ENCODE data around the gene ITGB3. TPM values are rescaled to one million over a fixed set of nuclear protein-coding genes. Genes with fewer than 3 reads are reported as not detected.

The ITGB3 gene
- total and polyA plus RNA-seq, 10 of the 15 experiments (the other 5 are each of a cell fraction or from before 2014, with no cell fraction given): 0.69 to 22.8 (median 13.6) TPM

DNA sequence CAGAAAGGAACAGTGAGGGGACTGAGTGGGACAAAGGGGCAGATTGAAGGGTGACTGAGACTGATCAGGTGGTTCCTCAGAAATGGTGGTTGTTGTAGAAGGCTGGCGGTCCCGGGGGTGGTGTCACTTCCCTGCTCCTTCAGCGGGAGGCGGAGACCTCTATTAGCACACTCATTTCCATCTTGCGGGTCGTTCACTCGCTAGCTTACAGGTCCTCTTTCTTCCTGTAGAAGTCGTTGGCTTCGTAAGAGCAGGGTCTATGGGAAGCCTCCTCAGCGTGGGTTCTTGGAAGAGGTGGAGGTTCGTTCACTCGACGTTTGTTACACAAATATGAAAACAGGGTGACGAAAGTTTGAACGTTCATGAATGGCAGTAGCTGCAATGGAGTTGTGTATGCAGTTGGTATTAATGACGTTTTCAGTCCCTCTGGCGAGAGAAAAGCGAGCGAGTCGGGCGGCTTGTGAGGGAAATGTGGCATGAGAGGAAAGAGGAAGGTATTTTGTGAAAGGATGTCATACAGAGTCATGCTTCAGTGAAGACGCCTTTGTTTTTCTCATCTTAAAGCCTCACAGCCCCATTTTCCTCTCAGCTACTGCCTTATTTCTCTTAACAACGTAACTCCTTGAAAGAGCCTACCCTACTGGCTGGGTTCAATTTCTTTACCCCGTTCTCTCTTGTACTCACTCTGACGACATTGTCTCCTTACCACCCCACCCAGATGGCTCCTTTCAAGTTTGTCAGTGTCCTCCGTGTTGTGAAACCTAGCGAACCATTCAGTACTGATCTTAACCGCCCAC lies 70.8 kb downstream of the ITGB3 start:
- in situ Hi-C loops (cut with MboI): loop anchor here (10.0 kb wide), 1 partner anchor 290 kb away; no protein-coding TSS in a partner anchor
- TF ChIP-seq, protein P1, sequence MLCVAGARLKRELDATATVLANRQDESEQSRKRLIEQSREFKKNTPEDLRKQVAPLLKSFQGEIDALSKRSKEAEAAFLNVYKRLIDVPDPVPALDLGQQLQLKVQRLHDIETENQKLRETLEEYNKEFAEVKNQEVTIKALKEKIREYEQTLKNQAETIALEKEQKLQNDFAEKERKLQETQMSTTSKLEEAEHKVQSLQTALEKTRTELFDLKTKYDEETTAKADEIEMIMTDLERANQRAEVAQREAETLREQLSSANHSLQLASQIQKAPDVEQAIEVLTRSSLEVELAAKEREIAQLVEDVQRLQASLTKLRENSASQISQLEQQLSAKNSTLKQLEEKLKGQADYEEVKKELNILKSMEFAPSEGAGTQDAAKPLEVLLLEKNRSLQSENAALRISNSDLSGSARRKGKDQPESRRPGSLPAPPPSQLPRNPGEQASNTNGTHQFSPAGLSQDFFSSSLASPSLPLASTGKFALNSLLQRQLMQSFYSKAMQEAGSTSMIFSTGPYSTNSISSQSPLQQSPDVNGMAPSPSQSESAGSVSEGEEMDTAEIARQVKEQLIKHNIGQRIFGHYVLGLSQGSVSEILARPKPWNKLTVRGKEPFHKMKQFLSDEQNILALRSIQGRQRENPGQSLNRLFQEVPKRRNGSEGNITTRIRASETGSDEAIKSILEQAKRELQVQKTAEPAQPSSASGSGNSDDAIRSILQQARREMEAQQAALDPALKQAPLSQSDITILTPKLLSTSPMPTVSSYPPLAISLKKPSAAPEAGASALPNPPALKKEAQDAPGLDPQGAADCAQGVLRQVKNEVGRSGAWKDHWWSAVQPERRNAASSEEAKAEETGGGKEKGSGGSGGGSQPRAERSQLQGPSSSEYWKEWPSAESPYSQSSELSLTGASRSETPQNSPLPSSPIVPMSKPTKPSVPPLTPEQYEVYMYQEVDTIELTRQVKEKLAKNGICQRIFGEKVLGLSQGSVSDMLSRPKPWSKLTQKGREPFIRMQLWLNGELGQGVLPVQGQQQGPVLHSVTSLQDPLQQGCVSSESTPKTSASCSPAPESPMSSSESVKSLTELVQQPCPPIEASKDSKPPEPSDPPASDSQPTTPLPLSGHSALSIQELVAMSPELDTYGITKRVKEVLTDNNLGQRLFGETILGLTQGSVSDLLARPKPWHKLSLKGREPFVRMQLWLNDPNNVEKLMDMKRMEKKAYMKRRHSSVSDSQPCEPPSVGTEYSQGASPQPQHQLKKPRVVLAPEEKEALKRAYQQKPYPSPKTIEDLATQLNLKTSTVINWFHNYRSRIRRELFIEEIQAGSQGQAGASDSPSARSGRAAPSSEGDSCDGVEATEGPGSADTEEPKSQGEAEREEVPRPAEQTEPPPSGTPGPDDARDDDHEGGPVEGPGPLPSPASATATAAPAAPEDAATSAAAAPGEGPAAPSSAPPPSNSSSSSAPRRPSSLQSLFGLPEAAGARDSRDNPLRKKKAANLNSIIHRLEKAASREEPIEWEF (IDR thresholded peaks at IDR 0.05; ENCODE audit: insufficient replicate concordance, low read depth, low read length): no peak
- TF ChIP-seq ZZZ3 (IDR thresholded peaks at IDR 0.05; ENCODE audit: control insufficient read depth, insufficient read length, low read depth) (no peak), NFIC (IDR thresholded peaks at IDR 0.05; ENCODE audit: low read depth, low read length) (0 out of 2 replicates have a peak, but pooled peaks have one; percentile 34), MYC (IDR thresholded peaks at IDR 0.05; ENCODE audit: insufficient read depth, insufficient read length, insufficient replicate concordance, low read length, severe bottlenecking) (no peak), TAF1 (IDR thresholded peaks at IDR 0.05; ENCODE audit: borderline replicate concordance, low read depth, low read length) (peak; percentile 27; the same call in 1 of the 2 replicates), MYB (IDR thresholded peaks at IDR 0.05; ENCODE audit: borderline replicate concordance, low read depth, low read length) (no peak), MTA2 (IDR thresholded peaks at IDR 0.05; ENCODE audit: low read depth) (peak; percentile 39; the same call in 1 of the 2 replicates), TCF7 (IDR thresholded peaks at IDR 0.05; ENCODE audit: borderline replicate concordance) (0 out of 2 replicates have a peak, but pooled peaks have one; percentile 7), POLR2A (IDR thresholded peaks at IDR 0.05; ENCODE audit: low read depth, low read length) (no peak)
- TF ChIP-seq, protein P2, sequence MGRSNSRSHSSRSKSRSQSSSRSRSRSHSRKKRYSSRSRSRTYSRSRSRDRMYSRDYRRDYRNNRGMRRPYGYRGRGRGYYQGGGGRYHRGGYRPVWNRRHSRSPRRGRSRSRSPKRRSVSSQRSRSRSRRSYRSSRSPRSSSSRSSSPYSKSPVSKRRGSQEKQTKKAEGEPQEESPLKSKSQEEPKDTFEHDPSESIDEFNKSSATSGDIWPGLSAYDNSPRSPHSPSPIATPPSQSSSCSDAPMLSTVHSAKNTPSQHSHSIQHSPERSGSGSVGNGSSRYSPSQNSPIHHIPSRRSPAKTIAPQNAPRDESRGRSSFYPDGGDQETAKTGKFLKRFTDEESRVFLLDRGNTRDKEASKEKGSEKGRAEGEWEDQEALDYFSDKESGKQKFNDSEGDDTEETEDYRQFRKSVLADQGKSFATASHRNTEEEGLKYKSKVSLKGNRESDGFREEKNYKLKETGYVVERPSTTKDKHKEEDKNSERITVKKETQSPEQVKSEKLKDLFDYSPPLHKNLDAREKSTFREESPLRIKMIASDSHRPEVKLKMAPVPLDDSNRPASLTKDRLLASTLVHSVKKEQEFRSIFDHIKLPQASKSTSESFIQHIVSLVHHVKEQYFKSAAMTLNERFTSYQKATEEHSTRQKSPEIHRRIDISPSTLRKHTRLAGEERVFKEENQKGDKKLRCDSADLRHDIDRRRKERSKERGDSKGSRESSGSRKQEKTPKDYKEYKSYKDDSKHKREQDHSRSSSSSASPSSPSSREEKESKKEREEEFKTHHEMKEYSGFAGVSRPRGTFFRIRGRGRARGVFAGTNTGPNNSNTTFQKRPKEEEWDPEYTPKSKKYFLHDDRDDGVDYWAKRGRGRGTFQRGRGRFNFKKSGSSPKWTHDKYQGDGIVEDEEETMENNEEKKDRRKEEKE (IDR thresholded peaks at IDR 0.05): no peak
- TF ChIP-seq, protein P3, sequence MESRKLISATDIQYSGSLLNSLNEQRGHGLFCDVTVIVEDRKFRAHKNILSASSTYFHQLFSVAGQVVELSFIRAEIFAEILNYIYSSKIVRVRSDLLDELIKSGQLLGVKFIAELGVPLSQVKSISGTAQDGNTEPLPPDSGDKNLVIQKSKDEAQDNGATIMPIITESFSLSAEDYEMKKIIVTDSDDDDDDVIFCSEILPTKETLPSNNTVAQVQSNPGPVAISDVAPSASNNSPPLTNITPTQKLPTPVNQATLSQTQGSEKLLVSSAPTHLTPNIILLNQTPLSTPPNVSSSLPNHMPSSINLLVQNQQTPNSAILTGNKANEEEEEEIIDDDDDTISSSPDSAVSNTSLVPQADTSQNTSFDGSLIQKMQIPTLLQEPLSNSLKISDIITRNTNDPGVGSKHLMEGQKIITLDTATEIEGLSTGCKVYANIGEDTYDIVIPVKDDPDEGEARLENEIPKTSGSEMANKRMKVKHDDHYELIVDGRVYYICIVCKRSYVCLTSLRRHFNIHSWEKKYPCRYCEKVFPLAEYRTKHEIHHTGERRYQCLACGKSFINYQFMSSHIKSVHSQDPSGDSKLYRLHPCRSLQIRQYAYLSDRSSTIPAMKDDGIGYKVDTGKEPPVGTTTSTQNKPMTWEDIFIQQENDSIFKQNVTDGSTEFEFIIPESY (IDR thresholded peaks at IDR 0.05): no peak

More for the DNA sequence above, 70.8 kb downstream of the ITGB3 start:
- Histone ChIP-seq H3K36me3 (ENCODE audit: control insufficient read depth in 2 of 2, insufficient read depth in 2 of 2, low read length in 1 of 2) (no peaks in the 10 kb centered on the region), H3K27ac (ENCODE audit: control insufficient read depth, insufficient read depth) (peak overlapping the region; percentile 91), H2AFZ (ENCODE audit: control insufficient read depth, low read depth, low read length) (peak overlapping the region; percentile 97), H3K79me2 (ENCODE audit: control insufficient read depth, insufficient read depth, low read length) (no peaks in the 10 kb centered on the region), H3K9me3 (replicated peaks; ENCODE audit: control insufficient read depth, insufficient read depth, low read length) (peaks cover 1% of the 10 kb centered on the region; the same call in 2 of the 3 replicates), H3K27me3 (replicated peaks in 1 of 2; ENCODE audit: control insufficient read depth in 2 of 2, insufficient read depth in 2 of 2, low read length in 1 of 2) (no peaks in the 10 kb centered on the region), H3K4me1 (ENCODE audit: control insufficient read depth, insufficient read depth, low read length) (peaks cover 10% of the 10 kb centered on the region; the same call in 1 of the 2 replicates), H3K4me3 (peak overlapping the region; percentile 76), H4K20me1 (ENCODE audit: control insufficient read depth, insufficient read depth) (no peaks in the 10 kb centered on the region), H3K4me2 (ENCODE audit: control insufficient read depth, insufficient read depth) (peak overlapping the region; percentile 100), H3K9ac (ENCODE audit: control insufficient read depth, insufficient read depth, low read length) (peak overlapping the region; percentile 86)
- intact Hi-C loops (cut with micrococcal nuclease; ENCODE audit: unreplicated experiment): no loop called here
- RAD21 ChIA-PET (ENCODE audit: unreplicated experiment): interaction anchor here (1.0 to 1.5 kb wide), 5 partner anchors 9 to 292 kb away, joined by 3 to 15 read pairs (median 4); no protein-coding TSS in a partner anchor
- CTCF ChIA-PET: interaction anchor here (1.1 to 5.0 kb wide), 7 partner anchors 9 to 292 kb away, joined by 4 to 32 read pairs (median 5); no protein-coding TSS in a partner anchor
- POLR2A ChIA-PET: interaction anchor here (0.6 to 1.4 kb wide), 17 partner anchors 37 to 1585 kb away, joined by 3 to 6 read pairs (median 3); partner anchors contain the start of gene CDC27
- peak; percentile 65 for ATAC-seq
- WGBS (ENCODE audit: insufficient coverage, insufficient replicate concordance, low lambda C conversion rate, missing lambda C conversion rate): under 1% methylated on average over 28 of the region's 28 CpGs
- SMC1A ChIA-PET (ENCODE audit: uncharacterized antibody, unreplicated experiment): interaction anchor here (0.8 to 2.2 kb wide), 12 partner anchors 9 to 291 kb away, joined by 3 to 8 read pairs (median 4); partner anchors contain the start of gene CDC27
- peak; percentile 53 for DNase-seq (ENCODE audit: low read depth, low spot score)
- BruUV-seq (replicated peaks): TSS peak; percentile 83
- peak; percentile 44 for FAIRE-seq
